ENCODE data around the gene AGBL1. TPM values are rescaled to one million over a fixed set of nuclear protein-coding genes. Genes with fewer than 3 reads are reported as not detected.

AGBL1 gene
- total RNA-seq, 2 donors from 2014 or later: not detected

DNA sequence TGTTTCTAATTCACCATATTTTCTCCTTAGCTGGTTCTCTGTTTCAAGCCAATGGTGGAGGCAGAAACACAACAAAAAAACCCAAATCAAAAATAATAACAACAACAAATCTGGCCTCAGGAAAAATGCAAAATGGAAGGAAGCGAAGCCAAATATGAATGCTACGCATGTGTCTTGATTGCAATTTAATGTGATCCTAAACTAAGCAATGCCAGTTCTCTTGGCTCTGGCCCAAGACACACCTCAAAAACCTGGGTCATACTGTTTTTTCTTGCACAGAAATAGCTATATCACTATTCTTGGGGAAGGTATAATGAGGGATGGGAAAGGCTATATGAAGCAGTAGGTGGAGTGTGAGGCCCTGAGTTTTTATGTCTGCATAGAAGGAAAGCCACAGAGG, 724.7 kb downstream of the AGBL1 start:
- H3K9me3 ChIP-seq: no peaks in the 10 kb centered on the region
- H3K27me3 ChIP-seq: no peaks in the 10 kb centered on the region
- DNase-seq (ENCODE audit: low spot score): no peak
- H3K4me3 ChIP-seq: no peak overlapping the region
- no peaks in the 10 kb centered on the region for H3K4me1 ChIP-seq
- H3K27ac ChIP-seq: no peak overlapping the region
- no peaks in the 10 kb centered on the region for H3K36me3 ChIP-seq
- TF ChIP-seq, protein P1, sequence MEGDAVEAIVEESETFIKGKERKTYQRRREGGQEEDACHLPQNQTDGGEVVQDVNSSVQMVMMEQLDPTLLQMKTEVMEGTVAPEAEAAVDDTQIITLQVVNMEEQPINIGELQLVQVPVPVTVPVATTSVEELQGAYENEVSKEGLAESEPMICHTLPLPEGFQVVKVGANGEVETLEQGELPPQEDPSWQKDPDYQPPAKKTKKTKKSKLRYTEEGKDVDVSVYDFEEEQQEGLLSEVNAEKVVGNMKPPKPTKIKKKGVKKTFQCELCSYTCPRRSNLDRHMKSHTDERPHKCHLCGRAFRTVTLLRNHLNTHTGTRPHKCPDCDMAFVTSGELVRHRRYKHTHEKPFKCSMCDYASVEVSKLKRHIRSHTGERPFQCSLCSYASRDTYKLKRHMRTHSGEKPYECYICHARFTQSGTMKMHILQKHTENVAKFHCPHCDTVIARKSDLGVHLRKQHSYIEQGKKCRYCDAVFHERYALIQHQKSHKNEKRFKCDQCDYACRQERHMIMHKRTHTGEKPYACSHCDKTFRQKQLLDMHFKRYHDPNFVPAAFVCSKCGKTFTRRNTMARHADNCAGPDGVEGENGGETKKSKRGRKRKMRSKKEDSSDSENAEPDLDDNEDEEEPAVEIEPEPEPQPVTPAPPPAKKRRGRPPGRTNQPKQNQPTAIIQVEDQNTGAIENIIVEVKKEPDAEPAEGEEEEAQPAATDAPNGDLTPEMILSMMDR (IDR thresholded peaks at IDR 0.05): no peak

DNA sequence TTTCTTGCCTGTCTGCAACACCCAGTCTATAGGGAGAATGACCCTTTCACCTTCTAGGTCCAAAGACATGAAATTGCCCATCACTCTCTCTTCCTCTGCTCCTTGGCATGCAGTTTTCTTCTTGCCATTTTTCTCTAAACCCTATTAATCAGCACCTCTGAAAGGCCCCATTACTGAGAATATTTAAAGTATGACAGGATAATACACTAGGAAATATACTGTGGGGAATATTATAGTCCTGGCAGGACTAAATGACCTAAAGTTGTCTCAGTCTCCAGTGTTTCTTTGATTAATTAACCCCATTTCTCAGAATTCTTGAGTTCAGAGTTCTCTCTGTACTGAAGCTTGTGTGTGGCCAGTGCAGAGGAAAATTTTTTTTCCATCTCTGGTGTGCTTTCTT, 730.7 kb downstream of the AGBL1 start:
- Histone ChIP-seq H3K9me3 (no peaks in the 10 kb centered on the region), H3K27ac (no peak overlapping the region), H3K4me1 (no peaks in the 10 kb centered on the region), H3K36me3 (no peaks in the 10 kb centered on the region), H3K27me3 (no peaks in the 10 kb centered on the region), H3K4me3 (no peak overlapping the region)
- no peak for DNase-seq (ENCODE audit: low spot score)
- TF ChIP-seq, protein P1 (IDR thresholded peaks at IDR 0.05): no peak

DNA sequence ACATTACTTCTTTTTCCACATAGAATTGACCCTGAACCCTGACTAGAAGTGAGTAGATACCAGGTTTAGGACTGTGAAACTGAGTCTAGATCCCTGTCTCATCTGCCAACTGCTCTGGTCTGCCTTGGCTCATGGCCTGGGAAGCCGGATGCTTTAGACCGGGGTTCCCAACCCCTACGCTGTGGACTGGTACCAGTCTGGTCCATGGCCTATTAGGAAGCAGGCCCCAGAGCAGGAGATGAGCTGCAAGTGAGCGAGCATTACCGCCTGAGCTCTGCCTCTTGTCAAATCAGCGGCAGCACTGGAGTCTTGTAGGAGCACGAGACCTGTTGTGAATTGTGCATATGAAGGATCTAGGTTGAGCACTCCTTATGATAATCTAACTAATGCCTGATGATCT, 734.2 kb downstream of the AGBL1 start:
- no peak overlapping the region for H3K4me3 ChIP-seq
- no peaks in the 10 kb centered on the region for H3K9me3 ChIP-seq
- no peak overlapping the region for H3K27ac ChIP-seq

DNA sequence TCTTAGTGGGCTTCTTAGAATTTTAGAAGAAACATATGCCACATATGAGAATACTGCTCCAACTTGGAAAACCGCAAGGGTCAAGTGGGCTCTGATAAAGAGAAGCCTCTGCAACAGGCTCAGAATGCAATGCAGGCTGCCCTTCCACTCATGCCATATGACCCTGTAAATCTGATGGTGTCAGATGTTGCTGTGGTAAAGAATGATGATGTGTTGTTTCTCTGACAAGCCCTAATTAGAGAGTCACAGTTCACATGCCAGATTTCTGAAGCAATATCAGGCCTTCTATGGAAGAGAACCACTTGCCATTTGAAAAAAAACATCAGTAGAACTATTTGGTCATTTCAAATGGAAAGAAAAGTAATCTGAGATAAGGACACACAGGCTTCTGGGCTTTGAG, 749.6 kb downstream of the AGBL1 start:
- no peak for DNase-seq (ENCODE audit: low spot score)
- H3K4me1 ChIP-seq: peaks cover 0 to 9% of the 10 kb centered on the region in 2 donors
- no peaks in the 10 kb centered on the region for H3K27me3 ChIP-seq
- TF ChIP-seq, protein P1 (IDR thresholded peaks at IDR 0.05): no peak
- no peaks in the 10 kb centered on the region for H3K36me3 ChIP-seq
- H3K9me3 ChIP-seq: peaks cover 0 to 5% of the 10 kb centered on the region in 2 donors
- H3K4me3 ChIP-seq: no peak overlapping the region
- H3K27ac ChIP-seq: peak overlapping the region in 1 of 2 donors; percentile 25

More for the DNA sequence above, 734.2 kb downstream of the AGBL1 start:
- TF ChIP-seq, protein P1 (IDR thresholded peaks at IDR 0.05): no peak
- DNase-seq (ENCODE audit: low spot score): no peak
- Histone ChIP-seq H3K4me1 (no peaks in the 10 kb centered on the region), H3K36me3 (no peaks in the 10 kb centered on the region), H3K27me3 (no peaks in the 10 kb centered on the region)

DNA sequence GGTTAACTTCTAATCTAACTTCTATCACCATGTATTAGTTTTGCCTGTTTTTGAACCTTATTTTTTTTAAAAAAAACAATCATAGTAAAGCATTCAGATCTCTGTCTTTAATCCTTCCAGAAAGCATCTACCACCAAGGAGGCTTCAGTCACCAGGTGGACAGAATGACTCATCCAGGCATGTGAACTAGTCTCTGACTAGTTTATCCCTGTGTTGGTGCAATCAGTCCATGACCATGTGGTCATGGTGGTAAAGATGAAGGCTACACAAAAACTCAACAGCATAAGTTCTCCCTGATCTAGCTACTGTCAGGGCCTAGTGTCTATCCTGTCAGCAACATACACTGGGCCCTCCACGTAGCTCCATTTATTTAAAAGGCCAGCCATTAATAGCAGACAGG, 750.6 kb downstream of the AGBL1 start:
- Histone ChIP-seq H3K27me3 (no peaks in the 10 kb centered on the region), H3K4me1 (peaks cover 0 to 9% of the 10 kb centered on the region in 2 donors), H3K36me3 (no peaks in the 10 kb centered on the region), H3K27ac (no peak overlapping the region), H3K4me3 (no peak overlapping the region), H3K9me3 (no peaks in the 10 kb centered on the region)
- no peak for DNase-seq (ENCODE audit: low spot score)
- TF ChIP-seq, protein P1 (IDR thresholded peaks at IDR 0.05): no peak

DNA sequence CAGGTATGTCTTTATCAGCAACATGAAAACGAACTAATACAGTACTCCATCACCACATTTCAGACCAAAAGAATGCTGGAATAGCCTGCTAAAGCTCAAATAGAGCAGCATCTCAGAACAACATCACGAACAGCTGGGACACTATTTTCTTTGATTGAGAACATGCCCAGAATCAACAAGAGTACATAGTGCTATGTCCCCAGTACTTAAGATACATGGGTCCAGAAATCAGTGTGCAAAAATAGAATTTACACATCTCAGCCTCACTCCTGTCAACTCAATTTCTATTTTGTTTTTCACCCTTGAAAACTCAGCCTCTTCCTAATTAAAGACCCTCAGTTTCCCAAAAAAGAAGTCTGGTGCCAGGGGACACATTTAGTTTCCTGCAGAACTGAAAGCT, 753.9 kb downstream of the AGBL1 start:
- no peak for DNase-seq (ENCODE audit: low spot score)
- H3K27ac ChIP-seq: peak overlapping the region in 1 of 2 donors; percentile 70
- no peaks in the 10 kb centered on the region for H3K36me3 ChIP-seq
- H3K4me3 ChIP-seq: no peak overlapping the region
- H3K27me3 ChIP-seq: no peaks in the 10 kb centered on the region
- H3K4me1 ChIP-seq: peaks cover 0 to 32% of the 10 kb centered on the region in 2 donors
- TF ChIP-seq, protein P1 (IDR thresholded peaks at IDR 0.05): no peak
- H3K9me3 ChIP-seq: no peaks in the 10 kb centered on the region

All from right atrium auricular region (tissue), 2 donors.